Ovary (tissue), 9 donors: ENCODE results near the gene ST6GALNAC6. TPM values are rescaled to one million over a fixed set of nuclear protein-coding genes. Genes with fewer than 3 reads are reported as not detected.
A peak's percentile ranks its signal among the peaks of the same experiment; 100 is the strongest.

Experiments used
- DNase-seq, 5 donors: peaks; one replicate each; pipeline ENCODE4 v3.0.0-alpha.2; 2019 to 2020
- H3K27ac ChIP-seq, 2 donors: fragments of 200-600 bp; one replicate each; pipeline versions ENCODE4 v1.5.1 to v1.8.0; 2019 to 2022
- H3K27me3 ChIP-seq: fragments of 200-600 bp; one replicate; pipeline ENCODE4 v1.8.0; 2022
- H3K36me3 ChIP-seq: fragments of 200-600 bp; sonication (generic); one replicate; pipeline ENCODE4 v1.5.1; 2019
- H3K4me1 ChIP-seq: one replicate; pipeline ENCODE4 v1.8.1; 2013; ENCODE audit warnings: mild to moderate bottlenecking, moderate library complexity; ENCODE audit not compliant: insufficient read depth
- H3K4me3 ChIP-seq: fragments of 200-600 bp; sonication (generic); one replicate; pipeline ENCODE4 v1.5.1; 2017
- H3K9me3 ChIP-seq, 2 donors: fragments of 200-600 bp in 1 of 2; sonication (generic) in 1 of 2; one replicate each; pipeline versions ENCODE4 v1.5.1 to v1.8.1; 2013 to 2019; ENCODE audit warnings: mild to moderate bottlenecking in 1 of 2, moderate library complexity in 1 of 2
- CTCF ChIP-seq, 3 donors: fragments of 450-650 bp in 2 of 3; fragments of 200-600 bp in 1 of 3; IDR thresholded peaks; one replicate each; pipeline versions ENCODE4 v1.5.1 to v1.8.0; 2016 to 2022; ENCODE audit warnings: antibody characterized with exemption in 3 of 3, mild to moderate bottlenecking in 1 of 3
- EP300 ChIP-seq: sonication (generic); formaldehyde crosslinking; IDR thresholded peaks from one replicate; pipeline ENCODE4 v1.6.1; 2017; ENCODE audit warnings: antibody characterized with exemption
- POLR2A ChIP-seq: fragments of 450-650 bp; IDR thresholded peaks from one replicate; pipeline ENCODE4 v1.6.1; 2017; ENCODE audit warnings: antibody characterized with exemption, mild to moderate bottlenecking, moderate library complexity
- WGBS, 3 donors: extraction: QIAGEN DNeasy Blood & Tissue Kit in 1 of 3; methylation state at CpG; one replicate each; pipeline versions ENCODE4 v1.1.5 to v1.1.7; 2013 to 2017; 5-methylcytosine and 5-hydroxymethylcytosine counted together
- intact Hi-C, 4 donors: fragments of 100-400 bp; cut with DNase I; formaldehyde crosslinking; loops; one replicate each; pipeline versions ENCODE4 v1.11.0 to v1.15.1; 2022 to 2023
- polyA plus RNA-seq, 2 donors: library from polyadenylated mRNA; stranded (reverse); fragments of 200-250 nt in 1 of 2; fragments of 350-450 nt in 1 of 2; fragmentation: Illumina TruSeq in 1 of 2; extraction: RNeasy Lipid Tissue Mini Kit (QIAGEN cat#74804) in 1 of 2; gene quantifications; one replicate each; pipeline ENCODE4 v1.2.3, GENCODE V29; 2013 to 2014
- total RNA-seq, 7 donors: library from RNA; depleted of rRNA in 2 of 7; stranded (reverse); fragments of >200 nt in 2 of 7; fragmentation: NEBNext Ultra II Directional in 3 of 7; extraction: Animal tissue kit (Norgen Biotek cat#: 25700) in 3 of 7; gene quantifications; one replicate each; pipeline versions ENCODE4 v1.1.0 to v1.2.4, GENCODE V29; 2016 to 2023
- donor health status: DM: no; HTN: no; CAD: no; lungs with moderate emphysema.
- donor health status: DM: no; HTN: no; CAD: no.
- donor health status: Bipolar disorder and iron deficiency.
- donor health status: DM: yes; HTN: yes; CAD: no.
- donor health status: DM: no; HTN: no; CAD: no.
- donor health status: DM: yes; HTN: yes; CAD: no.

Gene ST6GALNAC6
- total and polyA plus RNA-seq, 9 donors: 52.5 to 145 (median 111) TPM

- Histone ChIP-seq H3K27me3 (no peaks in the 10 kb centered on the region), H3K27ac (no peak overlapping the region), H3K9me3 (no peaks in the 10 kb centered on the region), H3K4me3 (no peak overlapping the region), H3K36me3 (no peaks in the 10 kb centered on the region), H3K4me1 (peaks cover 4% of the 10 kb centered on the region)
- DNase-seq: peak in 2 of 5 donors; percentile 19 to 41
- intact Hi-C loops: loop anchor here (1.0 to 5.0 kb wide), 6 partner anchors 34 to 174 kb away; no protein-coding TSS in a partner anchor
- TF ChIP-seq POLR2A: peak; percentile 21
- no peak for TF ChIP-seq EP300
- 81 to 83% (median 82%) methylated on average over 14 of the region's 14 CpGs for WGBS, 3 donors
Measured at GRCh38 chr9:127943011-127943662, 43.7 kb upstream of the ST6GALNAC6 start.

GRCh38 chr9:127942216-127943010 lies 43.0 kb upstream of the ST6GALNAC6 start:
- H3K4me3 ChIP-seq: no peak overlapping the region
- no peaks in the 10 kb centered on the region for H3K27me3 ChIP-seq
- H3K36me3 ChIP-seq: no peaks in the 10 kb centered on the region
- TF ChIP-seq POLR2A (peak; percentile 8), EP300 (no peak), CTCF (IDR thresholded peaks at IDR 0.05) (peak; percentile 87 to 93 (median 93))
- 34 to 41% (median 39%) methylated on average over 16 to 18 of the region's 18 CpGs for WGBS, 3 donors
- H3K4me1 ChIP-seq: peaks cover 7% of the 10 kb centered on the region
- H3K27ac ChIP-seq: peak overlapping the region; percentile 14 to 20
- intact Hi-C loops: loop anchor here (1.0 to 5.0 kb wide), 6 partner anchors 35 to 175 kb away; no protein-coding TSS in a partner anchor
- peak; percentile 77 to 87 (median 80) for DNase-seq
- H3K9me3 ChIP-seq: no peaks in the 10 kb centered on the region

GRCh38 chr9:127941961-127942215 lies 42.5 kb upstream of the ST6GALNAC6 start:
- peak in 2 of 5 donors; percentile 18 to 44 for DNase-seq

GRCh38 chr9:127941062-127941960 lies 41.9 kb upstream of the ST6GALNAC6 start:
- no peaks in the 10 kb centered on the region for H3K27me3 ChIP-seq
- H3K27ac ChIP-seq: peak overlapping the region; percentile 14 to 20
- peaks cover 14% of the 10 kb centered on the region for H3K4me1 ChIP-seq
- H3K4me3 ChIP-seq: no peak overlapping the region
- 47 to 55% (median 51%) methylated on average over 18 of the region's 18 CpGs for WGBS, 3 donors
- no peaks in the 10 kb centered on the region for H3K9me3 ChIP-seq
- TF ChIP-seq CTCF (IDR thresholded peaks at IDR 0.05): no peak
- TF ChIP-seq POLR2A: no peak
- TF ChIP-seq EP300: no peak
- peak in 4 of 5 donors; percentile 40 to 71 (median 49) for DNase-seq
- H3K36me3 ChIP-seq: no peaks in the 10 kb centered on the region
- intact Hi-C loops: loop anchor here in 3 of 4 donors (5.0 kb wide), 4 partner anchors 36 to 176 kb away; no protein-coding TSS in a partner anchor

More at GRCh38 chr9:127941961-127942215, 42.5 kb upstream of the ST6GALNAC6 start:
- Histone ChIP-seq H3K9me3 (no peaks in the 10 kb centered on the region), H3K27me3 (no peaks in the 10 kb centered on the region), H3K27ac (peak overlapping the region; percentile 14 to 20), H3K4me3 (no peak overlapping the region), H3K4me1 (peaks cover 11% of the 10 kb centered on the region), H3K36me3 (no peaks in the 10 kb centered on the region)
- WGBS, 3 donors: 26 to 38% (median 36%) methylated on average over 3 of the region's 3 CpGs
- TF ChIP-seq CTCF (IDR thresholded peaks at IDR 0.05) (no peak), EP300 (no peak), POLR2A (no peak)
- intact Hi-C loops: loop anchor here in 3 of 4 donors (2.0 to 5.0 kb wide), 5 partner anchors 35 to 175 kb away; no protein-coding TSS in a partner anchor
